A549 treated with Mapracorat at 1 μM for 4 hours (cell line): ENCODE measurements around the gene AMY2B. TPM values are rescaled to one million over a fixed set of nuclear protein-coding genes. Genes with fewer than 3 reads are reported as not detected.

Source experiments
- total RNA-seq: library from RNA; stranded (reverse); fragments of 200-300 nt; extraction: Qiagen RNA extraction; gene quantifications from 5 replicates; pipeline ENCODE4 v1.2.3, GENCODE V29; 2022

AMY2B gene
- total RNA-seq = 0.40 to 0.63 TPM (median 0.56 TPM) in 5 replicates

DNA sequence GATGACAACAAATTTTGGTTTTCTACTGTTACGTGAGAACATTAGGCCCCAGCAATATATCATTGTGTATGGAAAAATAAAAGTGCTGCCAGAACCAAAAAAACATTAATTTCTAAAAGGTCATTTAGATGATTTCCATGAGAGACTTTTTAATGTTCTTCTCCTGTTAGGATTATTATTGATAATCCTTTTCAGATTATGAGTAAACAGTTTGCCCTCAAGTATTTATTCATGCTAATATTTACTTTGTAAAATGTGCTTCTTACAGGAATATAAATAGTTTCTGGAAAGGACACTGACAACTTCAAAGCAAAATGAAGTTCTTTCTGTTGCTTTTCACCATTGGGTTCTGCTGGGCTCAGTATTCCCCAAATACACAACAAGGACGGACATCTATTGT is at the start of gene AMY2B:
AMY2B (plus strand) TSS at position 301 of the 400 bp plus-strand sequence; CDS start at position 315, 14 bp downstream.

GRCh38 chr1:103525607-103526507 is 45.5 kb upstream of the AMY2B start, which contains the start of gene RNPC3:
Gene RNPC3, plus strand, starts transcription at chr1:103525699. Its CDS starts 372 bp downstream, at chr1:103526071.

DNA sequence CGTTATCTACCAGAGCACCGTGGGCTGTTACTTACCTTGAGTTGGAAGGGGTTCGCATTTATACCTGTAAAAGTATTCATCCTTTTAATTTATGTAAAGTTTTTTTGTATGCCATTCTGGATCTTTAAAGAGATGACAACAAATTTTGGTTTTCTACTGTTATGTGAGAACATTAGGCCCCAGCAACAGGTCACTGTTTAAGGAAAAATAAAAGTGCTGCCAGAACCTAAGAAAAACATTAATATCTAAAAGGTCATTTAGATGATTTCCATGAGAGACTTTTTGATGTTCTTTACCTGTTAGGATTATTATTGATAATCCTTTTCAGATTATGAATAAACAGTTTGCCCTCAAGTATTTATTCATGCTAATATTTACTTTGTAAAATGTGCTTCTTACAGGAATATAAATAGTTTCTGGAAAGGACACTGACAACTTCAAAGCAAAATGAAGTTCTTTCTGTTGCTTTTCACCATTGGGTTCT is 45.6 kb downstream of the AMY2B start, which contains the start of gene AMY2A:
AMY2A (plus strand) TSS at position 434 of the 484 bp plus-strand sequence; CDS start at position 448, 14 bp downstream.

Other genes starting within 250 kb of the AMY2B start
- 5.2 to 6.4 TPM (median 5.3 TPM) in 5 replicates for gene RNPC3, start 45.9 kb upstream of the AMY2B start, total RNA-seq
- not detected in 5 replicates for gene AMY2A, start 45.8 kb downstream of the AMY2B start, total RNA-seq
- not detected in 5 replicates for gene AMY1A, start 84.2 kb downstream of the AMY2B start, total RNA-seq
- not detected in 5 replicates for gene AMY1B, start 124.6 kb downstream of the AMY2B start, total RNA-seq
- not detected in 5 replicates for gene AMY1C, start 178.3 kb downstream of the AMY2B start, total RNA-seq